ENCODE measurements around the gene PLAC1.

PLAC1 gene

DNA sequence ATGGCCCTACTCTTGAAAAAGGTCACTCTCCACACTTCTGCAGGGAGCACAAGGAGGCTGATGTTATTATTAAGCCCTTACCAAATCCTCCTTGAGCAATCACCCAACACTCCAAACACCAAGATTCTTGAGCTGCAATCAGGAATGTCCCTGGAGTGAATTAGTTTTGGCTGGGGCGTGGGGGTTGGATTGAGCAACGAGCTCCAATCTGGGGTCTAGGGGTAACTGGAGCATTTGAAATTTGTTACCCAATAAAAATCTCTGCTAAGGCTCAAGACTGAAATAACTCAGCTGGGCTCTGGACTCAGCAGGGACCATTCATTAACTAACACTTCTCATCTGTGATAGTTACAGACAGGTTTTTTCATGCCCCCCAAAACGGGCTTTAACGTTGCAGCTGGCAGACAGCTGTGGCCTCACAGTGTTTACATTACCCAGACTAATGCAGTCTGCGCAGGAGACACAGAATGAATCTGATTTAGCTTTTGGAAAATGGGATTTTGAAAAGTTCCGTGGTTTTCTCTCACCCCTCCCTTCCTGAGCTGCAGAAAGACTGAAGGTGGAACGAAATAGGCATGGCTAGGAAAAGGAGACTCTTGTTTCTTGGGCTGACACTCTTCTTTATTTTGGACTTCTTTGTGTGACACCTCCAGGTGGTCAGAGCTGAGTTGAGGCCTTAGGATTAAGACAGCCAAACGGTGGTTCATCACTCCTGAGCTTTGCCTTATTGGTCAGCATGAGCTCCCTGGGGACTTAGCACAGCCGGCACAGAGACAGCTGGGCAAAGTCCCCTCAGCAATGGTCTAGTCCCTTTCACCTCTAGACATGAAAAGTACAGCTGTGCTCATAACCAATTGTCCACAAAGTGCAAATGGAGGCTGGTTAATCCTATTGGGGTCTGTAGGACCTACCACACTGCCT is 26.6 kb downstream of the PLAC1 start:
- no peak for DNase-seq (ENCODE audit: low read depth)

DNA sequence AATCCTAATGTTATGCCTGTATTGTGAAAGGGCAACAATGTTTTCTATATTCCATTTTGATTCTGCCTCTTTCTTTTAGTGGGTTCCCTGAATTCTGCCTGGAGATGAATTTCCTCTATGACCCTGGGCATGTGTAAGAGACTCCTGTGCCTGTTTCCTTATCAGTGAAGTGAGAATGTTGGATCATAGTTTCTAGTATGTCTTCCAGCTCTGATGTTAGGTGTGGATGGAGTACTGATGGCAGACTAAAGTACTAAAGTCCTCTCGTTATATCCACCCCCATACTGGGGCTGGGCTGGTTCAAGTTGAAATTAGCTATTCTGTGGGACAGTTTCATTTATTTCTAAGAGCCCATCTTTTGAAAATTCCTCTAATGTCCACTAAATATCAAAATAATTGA is 29.6 kb downstream of the PLAC1 start:
- DNase-seq (ENCODE audit: low read depth) = no peak

DNA sequence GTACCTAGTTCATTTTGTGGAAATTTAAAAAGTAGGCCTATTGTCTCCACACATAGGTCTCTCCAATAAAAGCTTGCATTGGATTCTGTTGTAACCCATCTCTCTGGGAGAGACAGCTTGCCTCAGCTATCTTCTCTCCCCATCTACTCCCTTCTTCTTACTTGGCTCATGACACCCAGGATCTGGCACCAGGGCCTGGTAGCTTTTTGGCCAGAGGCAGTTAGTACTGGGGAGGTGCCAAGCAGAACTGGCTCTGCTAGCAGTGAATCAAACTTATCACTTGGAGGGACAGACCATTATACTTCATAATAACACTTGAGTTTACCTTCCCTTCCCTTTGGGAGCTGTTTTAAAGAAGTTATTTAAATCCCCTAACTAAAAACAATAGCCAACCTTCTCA is 31.8 kb downstream of the PLAC1 start:
- no peak for DNase-seq (ENCODE audit: low read depth)

DNA sequence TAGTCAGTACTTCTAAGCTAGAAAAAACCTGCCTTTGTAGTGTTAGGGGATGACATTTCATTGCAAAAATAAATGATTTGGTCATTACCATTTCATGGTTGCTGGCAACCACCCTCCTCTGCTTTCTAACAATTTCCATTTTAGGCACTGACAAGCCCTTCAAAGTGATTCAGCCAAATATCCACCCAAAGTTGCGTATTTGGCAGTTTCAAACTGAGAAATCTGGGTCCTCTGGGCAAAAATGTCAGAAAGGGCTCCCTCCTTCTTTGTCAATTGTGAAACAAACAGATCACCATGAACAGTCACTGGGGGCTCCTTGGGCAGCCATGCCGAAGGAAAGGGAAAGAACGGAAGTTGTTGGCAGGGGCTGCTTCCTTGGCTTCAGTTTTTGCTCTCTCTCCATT is 33.0 kb downstream of the PLAC1 start:
- DNase-seq (ENCODE audit: low read depth) = no peak

DNA sequence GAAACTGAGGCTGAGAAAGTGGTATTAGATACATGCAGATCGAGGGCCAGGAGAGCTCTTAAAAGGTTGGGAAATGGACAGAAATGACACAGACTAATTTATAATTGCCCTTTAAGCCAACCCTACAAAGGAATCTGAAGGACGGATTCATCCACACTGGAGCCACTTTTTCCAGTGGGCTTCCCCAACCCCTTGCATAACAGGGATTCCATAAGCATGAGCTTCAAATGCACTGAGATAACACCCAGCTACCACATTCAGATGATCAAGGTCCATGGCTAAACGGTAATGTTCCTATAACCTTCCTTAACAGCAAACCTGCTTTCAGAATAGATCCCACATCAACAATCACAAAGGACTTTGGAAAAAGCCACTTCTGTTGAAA is 34.2 kb downstream of the PLAC1 start:
- DNase-seq (ENCODE audit: low read depth) = no peak

DNA sequence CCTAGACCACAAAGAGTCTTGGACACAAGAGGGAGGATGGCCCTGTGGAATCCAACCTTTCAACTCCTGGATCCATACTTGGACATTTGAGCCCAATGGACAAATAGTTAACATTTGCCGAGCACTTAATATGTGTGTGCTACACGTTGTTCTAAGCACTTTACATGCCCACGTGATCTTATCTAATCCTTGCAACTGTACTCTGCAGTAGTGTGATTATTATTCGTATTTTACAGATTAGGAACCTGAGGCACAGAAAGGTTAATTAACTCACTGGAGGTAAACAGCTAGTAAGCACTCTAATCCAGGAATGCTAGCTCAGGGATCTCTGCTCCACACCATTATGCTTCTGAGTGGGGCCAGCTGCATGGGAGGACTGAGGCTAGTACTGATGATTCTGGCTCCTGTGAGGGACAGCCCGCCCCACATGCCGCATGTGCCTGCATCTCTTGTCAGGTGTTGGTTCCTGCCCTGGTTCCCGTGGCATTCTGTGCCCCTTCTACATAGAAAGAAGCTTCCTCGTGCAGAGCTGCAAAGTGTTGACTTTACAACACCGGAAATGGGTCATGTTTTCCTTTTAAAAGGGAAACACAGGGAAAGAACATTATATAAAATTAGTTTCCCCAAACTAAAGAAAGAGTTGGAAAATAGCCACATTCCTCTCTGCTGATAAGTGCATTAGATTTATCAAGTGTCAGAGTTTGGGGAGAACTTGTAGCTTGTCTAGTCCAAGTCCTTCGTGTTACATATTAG is 34.8 kb downstream of the PLAC1 start:
- no peak for DNase-seq (ENCODE audit: low read depth)

DNA sequence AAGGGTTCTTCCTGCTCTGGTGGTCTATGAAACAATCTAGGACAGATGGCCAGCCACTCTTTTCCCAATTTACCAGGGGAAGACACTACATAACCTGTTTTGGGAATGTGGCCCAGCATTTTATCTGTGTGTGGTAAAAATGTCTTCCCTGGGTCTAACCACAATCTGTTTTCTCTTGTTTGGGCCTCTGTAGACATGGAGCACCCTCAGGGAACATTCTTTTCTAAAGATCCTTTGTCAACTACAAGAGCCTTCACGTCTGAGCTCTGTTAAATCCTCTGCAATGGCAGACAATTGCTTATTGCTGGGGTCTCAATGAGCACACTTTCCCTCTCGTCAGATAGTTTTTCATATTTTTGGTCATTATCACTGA is 35.5 kb downstream of the PLAC1 start:
- no peak for DNase-seq (ENCODE audit: low read depth)

DNA sequence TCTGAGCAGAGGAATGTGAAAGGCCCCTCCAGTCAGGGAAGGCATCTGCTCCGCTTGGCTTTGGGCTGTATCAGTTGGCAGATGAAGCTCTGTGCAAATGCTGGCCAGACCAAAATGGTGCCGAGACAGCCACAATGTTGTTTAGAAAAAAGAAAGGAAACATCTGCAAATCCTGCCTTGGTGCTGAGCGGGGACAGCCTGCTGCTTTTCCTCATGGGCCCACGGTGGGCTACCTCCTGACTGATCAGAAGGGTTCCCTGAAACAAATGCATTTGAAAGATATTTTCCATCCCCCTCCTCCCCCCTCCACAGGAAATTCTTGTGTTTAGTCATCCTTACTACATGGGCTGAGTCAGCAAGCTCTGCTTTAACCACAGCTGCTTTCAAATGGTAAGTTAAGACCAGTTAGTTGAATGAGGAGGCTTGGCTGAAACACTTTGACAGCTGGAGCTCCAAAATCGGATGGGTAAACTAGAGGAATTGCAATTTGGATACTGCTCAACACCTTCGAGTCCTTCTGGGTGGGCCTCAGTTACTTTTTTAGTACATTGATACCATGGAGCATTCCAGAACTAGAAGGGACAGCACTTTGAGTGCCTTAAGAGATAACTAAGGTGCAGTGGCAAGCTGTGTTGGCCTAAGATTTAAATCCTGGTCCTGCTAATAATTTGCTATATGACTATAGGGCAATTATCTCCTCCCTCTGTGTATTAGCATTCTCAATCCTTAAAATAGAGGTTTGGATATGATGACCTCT is 36.0 kb downstream of the PLAC1 start:
- DNase-seq (ENCODE audit: low read depth) = no peak

DNA sequence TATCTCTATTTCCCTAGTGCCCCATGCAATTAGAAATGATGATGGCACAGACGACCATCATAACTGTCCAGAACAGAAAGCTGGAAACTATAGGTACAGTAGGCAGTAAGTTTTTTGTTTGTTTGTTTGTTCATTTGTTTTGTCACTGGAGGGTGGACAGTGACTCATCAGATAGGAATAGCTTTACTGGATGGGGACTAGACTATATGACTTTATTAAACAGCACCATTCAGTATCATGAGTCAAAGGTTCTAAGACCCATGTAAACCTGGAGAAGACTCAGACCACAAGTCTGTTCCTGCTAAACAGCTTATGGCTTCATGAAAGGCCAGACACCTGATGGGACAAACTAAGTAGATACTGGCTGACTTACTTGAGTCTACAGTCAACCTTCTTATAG is 38.4 kb downstream of the PLAC1 start:
- DNase-seq (ENCODE audit: low read depth) = no peak

DNA sequence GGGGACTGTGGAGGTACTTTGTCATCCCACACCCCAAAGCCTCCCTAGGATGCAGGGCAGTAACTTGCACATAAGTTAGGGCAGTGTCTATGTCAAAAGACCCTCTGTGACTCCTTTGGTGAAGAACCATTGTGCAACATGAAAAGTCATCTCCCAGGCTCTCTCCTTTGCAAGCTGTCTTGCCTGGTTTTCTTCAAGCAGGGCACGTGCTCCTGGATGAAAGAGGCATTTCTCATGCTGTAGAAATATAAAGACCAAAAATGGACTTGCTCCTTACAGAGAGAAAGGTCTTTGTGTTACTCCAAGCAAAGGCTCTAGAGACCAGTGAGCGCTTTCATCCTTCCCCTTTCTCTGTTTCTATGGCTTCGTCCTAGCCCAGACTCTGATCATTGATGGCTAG is 44.9 kb downstream of the PLAC1 start:
- DNase-seq (ENCODE audit: low read depth) = no peak

DNA sequence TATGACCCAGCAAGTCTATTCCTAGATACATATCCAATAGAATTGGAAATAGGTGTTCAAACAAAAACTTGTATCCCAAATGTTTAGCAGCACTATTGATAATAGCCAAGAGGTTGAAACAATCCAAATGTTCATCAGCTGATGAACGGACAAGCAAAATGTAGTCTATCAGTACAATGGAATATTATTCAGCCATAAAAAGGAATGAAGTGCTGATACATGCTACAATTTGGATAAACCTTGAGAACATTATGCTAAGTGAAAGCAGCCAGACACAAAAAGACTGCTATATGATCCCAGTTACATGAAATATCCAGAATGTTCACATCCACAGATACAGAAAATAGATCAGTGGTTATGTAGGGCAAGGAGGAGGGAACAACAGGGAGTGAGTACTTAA is 50.1 kb downstream of the PLAC1 start:
- no peak for DNase-seq (ENCODE audit: low read depth)

DNA sequence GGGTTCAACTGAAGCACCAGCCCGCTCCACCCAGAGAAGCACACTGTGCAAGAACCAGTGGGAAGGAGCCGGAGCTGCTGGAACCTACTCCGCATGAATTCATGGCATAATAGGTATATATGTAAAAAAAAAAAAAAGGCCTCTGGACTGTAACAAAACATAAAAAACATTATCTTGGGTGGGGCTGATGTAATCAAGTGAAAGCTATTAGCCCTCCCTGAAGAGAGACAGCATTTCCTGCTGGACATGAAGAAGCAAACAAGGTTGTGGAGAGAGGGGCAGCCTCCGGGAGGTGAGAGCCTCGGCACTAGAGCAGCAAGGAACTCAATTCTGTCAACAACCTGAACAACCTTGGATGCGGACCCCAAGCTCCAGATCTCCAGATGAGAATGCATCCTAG is 50.7 kb downstream of the PLAC1 start:
- no peak for DNase-seq (ENCODE audit: low read depth)

DNA sequence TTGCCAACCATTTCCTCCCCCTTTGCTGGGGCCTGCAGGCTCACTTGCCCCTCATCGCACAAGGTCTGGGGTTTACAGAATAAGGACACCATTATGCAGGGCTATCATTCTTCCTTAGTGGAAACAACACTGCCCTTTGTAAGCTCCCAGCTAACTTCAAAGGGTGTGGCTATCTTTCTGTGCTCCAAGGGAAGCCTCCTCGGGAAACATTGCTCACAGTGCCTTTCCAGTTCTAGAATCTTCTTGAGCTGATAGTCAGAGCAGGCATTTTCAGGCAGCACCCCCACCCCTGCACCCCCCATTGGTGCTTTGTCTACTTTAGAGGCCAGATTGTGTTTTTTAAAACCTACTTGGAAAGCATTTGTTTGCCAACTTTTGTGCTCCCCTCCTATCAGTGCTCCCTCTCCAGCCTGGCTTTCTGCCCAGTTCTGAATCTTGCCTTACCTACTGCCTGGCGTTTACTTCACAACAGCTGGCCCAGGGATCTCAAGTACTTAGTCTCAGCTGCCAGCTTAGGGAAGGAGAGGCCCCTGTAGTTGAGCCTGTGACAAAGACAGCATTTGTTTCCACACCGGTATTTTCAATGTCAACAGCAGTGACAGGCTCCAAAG is 53.5 kb downstream of the PLAC1 start:
- no peak for DNase-seq (ENCODE audit: low read depth)

DNA sequence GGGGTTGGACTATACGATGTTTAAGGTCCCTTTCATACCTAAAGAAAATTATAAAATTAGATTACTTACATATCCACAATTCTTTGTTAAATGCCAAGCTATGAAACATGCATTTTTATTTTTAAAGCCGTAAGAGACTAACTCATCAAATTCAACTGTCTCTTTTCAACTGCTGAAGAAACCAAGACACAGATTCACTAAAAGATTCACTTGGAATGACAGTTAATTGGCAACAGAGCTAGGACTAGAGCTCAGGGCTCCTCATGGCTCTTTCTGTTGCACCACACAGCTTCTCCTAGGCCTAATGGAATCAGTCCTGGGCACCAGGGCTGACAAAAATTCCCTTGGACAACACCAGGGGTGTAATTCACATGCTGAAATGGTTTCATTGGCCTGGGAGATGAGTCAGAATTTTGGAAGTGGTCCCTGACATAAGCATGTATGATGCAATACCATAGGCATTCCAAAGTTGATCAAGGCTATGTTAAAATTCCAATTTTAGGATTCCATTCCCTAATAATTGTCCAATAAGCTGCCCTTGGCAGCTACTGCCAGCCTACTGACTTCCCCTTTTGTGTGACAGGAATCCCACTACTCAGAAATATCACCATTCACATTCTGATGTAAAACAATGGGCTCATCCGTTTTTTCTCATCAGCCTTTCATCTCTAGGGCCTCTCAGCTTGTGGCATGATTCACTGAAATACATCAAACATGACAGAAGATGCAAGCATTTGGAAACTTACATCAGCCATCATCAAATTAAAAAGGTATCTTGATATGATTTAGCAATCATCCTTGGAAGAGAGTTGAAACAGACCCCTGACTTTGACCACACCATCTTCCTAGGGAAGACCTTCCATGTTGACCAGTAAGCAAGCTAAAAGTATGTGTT is 54.2 kb downstream of the PLAC1 start:
- DNase-seq (ENCODE audit: low read depth) = no peak

DNA sequence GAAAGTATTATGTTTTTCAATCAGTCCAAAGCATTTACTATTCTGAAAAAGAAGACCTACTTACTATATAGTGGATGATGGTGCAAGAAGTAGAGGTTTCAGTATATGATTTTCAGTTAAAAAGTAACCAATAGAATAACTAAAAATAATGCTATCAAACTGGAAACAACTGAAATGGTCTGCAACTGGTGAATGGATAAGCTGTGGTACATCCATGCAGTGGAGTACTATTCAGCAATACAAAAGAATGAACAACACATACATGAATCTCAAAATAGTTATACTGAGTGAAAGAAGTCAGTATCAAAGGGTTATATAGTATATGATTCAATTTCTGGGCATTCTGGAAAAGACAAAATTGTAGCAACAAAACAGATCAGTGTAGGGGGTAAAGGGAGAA is 55.9 kb downstream of the PLAC1 start:
- DNase-seq (ENCODE audit: low read depth) = no peak

DNA sequence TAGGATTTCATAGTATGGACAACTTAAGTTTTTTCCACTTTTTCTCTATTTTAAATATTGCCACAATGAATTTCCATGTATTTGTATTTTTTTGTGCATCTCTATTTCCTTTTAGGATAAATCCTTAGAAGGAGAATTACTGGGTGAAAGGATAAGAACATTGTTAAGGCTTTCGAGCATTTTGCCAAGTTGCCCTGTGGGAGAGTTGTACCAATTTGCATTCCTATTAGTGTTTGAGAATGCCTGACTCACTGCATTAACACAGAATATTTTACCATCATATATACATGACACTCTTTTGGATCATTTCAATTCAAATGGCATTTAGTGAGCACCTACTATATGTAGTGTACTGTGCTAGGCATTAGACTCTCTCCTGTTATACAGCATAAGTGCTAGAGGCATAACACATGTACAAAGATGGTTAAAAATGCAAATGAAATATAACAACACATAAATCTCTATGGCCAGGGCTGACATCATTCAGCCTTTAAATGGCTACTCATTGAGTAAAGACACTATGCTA is 57.0 kb downstream of the PLAC1 start:
- no peak for DNase-seq (ENCODE audit: low read depth)

DNA sequence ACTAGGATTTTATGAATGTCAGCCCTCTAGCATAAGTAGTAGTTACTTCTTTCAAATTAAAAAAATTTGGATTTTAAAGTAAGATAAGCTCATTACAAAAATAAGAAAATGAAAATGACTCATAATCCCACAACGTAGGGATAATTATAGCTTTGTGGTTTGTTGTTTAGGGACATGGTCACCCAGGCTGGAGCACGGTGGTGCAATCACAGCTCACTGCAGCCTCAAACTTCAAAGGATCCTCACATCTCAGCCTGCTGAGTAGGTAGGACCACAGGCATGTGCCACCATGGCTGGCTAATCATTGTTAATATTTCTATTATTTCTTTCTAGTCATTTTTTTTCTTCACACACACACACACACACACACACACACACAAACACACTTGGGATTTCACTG is 57.6 kb downstream of the PLAC1 start:
- DNase-seq (ENCODE audit: low read depth) = no peak

DNA sequence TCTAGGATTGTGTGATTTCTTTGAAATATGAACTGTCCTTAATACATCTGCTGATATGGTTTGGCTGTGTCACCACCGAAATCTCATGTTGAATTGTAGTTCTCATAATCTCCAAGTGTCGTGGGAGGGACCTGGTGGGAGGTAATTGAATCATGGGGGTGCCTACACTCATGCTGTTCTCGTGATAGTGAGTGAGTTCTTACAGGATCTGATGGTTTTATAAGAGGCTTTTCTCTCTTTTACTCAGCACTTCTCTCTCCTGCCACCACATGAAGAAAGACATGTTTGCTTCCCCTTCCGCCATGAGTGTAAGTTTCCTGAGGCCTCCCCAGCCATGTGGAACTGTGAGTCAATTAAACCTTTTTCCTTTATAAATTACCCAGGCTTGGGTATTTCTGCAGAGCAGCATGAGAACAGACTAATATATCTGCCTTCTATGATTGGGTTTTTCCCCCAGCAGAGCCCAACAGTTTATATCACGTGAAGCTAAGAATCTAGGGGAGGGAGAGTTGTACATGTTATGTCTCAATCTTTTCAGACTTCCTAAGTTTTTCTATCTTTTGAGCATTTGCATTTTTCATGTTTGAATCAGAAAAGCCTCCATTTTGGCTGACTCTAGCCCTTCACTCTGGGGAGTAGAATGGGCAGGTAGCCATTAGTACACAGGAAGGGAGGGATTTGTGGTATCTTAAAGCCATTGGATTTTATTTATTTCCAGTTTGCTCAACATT is 58.9 kb downstream of the PLAC1 start:
- DNase-seq (ENCODE audit: low read depth) = no peak

DNA sequence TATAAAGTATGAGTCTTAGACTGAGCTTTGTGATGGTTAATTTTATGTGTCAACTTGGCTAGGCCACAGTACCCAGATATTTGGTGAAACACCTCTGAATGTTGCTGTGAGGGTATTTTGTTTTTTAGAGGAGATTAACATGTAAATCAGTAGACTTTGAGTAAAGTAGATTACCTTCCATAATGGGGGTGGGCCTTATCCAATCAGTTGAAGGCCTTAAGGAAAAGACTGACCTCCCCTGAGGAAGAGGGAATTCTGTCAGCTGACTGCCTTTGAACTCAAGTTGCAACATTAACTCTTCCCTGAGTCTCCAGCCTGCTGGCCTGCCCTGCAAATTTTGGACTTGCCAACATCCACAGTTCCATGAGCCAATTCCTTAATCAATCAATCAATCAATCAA is 66.0 kb downstream of the PLAC1 start:
- no peak for DNase-seq (ENCODE audit: low read depth)

DNA sequence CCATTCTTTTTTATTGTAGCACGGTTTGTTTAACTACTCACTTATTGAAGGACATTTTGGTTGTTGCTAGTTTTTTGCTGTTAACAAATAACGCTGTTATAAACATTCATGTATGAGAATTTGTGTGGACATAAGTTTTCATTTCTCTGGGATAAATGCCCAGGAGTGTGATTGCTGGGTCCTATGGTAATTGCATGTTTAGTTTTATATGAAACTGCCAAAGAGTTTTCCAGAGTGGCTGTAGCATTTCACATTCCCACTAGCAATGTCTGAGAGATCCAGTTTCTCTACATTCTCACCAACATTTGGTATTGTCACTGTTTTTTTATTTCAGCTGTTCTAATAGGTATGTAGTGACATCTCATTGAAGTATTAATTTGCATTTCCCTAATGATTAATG is 66.8 kb downstream of the PLAC1 start:
- DNase-seq (ENCODE audit: low read depth) = no peak
